ENCODE data around the gene IDE.

The IDE gene

GRCh38 chr10:92451431-92451830 lies 122.5 kb downstream of the IDE start:
- TF ChIP-seq REST (IDR thresholded peaks at IDR 0.05; ENCODE audit: insufficient read depth in 1 of 2, low read depth in 2 of 2, low read length in 2 of 2), result no peak
- no peak for TF ChIP-seq POLR2AphosphoS5 (IDR thresholded peaks at IDR 0.05; ENCODE audit: low read depth, low read length)
- TF ChIP-seq TAF1 (IDR thresholded peaks at IDR 0.05; ENCODE audit: borderline replicate concordance, insufficient read depth, low read length), result no peak
- TF ChIP-seq SIN3A (IDR thresholded peaks at IDR 0.05; ENCODE audit: borderline replicate concordance, insufficient read depth, low read length), result no peak
- TF ChIP-seq FOXP2 (optimal IDR thresholded peaks at IDR 0.05; ENCODE audit: borderline replicate concordance, extremely low read depth, extremely low read length, insufficient read depth), result no peak

GRCh38 chr10:92450896-92451295 lies 123.0 kb downstream of the IDE start:
- no peak for TF ChIP-seq TAF1 (IDR thresholded peaks at IDR 0.05; ENCODE audit: borderline replicate concordance, insufficient read depth, low read length)
- TF ChIP-seq SIN3A (IDR thresholded peaks at IDR 0.05; ENCODE audit: borderline replicate concordance, insufficient read depth, low read length), result no peak
- no peak for TF ChIP-seq FOXP2 (optimal IDR thresholded peaks at IDR 0.05; ENCODE audit: borderline replicate concordance, extremely low read depth, extremely low read length, insufficient read depth)
- TF ChIP-seq REST (IDR thresholded peaks at IDR 0.05; ENCODE audit: insufficient read depth in 1 of 2, low read depth in 2 of 2, low read length in 2 of 2), result no peak
- no peak for TF ChIP-seq POLR2AphosphoS5 (IDR thresholded peaks at IDR 0.05; ENCODE audit: low read depth, low read length)

- TF ChIP-seq FOXP2 (optimal IDR thresholded peaks at IDR 0.05; ENCODE audit: borderline replicate concordance, extremely low read depth, extremely low read length, insufficient read depth), result no peak
- TF ChIP-seq POLR2AphosphoS5 (IDR thresholded peaks at IDR 0.05; ENCODE audit: low read depth, low read length), result no peak
- no peak for TF ChIP-seq TAF1 (IDR thresholded peaks at IDR 0.05; ENCODE audit: borderline replicate concordance, insufficient read depth, low read length)
- TF ChIP-seq SIN3A (IDR thresholded peaks at IDR 0.05; ENCODE audit: borderline replicate concordance, insufficient read depth, low read length), result no peak
- no peak for TF ChIP-seq REST (IDR thresholded peaks at IDR 0.05; ENCODE audit: insufficient read depth in 1 of 2, low read depth in 2 of 2, low read length in 2 of 2)
Measured at GRCh38 chr10:92440578-92440977, 133.3 kb downstream of the IDE start.

- no peak for TF ChIP-seq TAF1 (IDR thresholded peaks at IDR 0.05; ENCODE audit: borderline replicate concordance, insufficient read depth, low read length)
- TF ChIP-seq FOXP2 (optimal IDR thresholded peaks at IDR 0.05; ENCODE audit: borderline replicate concordance, extremely low read depth, extremely low read length, insufficient read depth), result no peak
- TF ChIP-seq POLR2AphosphoS5 (IDR thresholded peaks at IDR 0.05; ENCODE audit: low read depth, low read length), result no peak
- TF ChIP-seq REST (IDR thresholded peaks at IDR 0.05; ENCODE audit: insufficient read depth in 1 of 2, low read depth in 2 of 2, low read length in 2 of 2), result no peak
- no peak for TF ChIP-seq SIN3A (IDR thresholded peaks at IDR 0.05; ENCODE audit: borderline replicate concordance, insufficient read depth, low read length)
Measured at GRCh38 chr10:92438220-92438619, 135.7 kb downstream of the IDE start.

GRCh38 chr10:92436611-92437010 lies 137.3 kb downstream of the IDE start:
- no peak for TF ChIP-seq REST (IDR thresholded peaks at IDR 0.05; ENCODE audit: insufficient read depth in 1 of 2, low read depth in 2 of 2, low read length in 2 of 2)
